IMR-90 (cell line): Measurements from ENCODE around the gene ARPC5L.

ENCODE experiments used
- POLR2A ChIP-seq: IDR thresholded peaks from 2 replicates; pipeline ENCODE4 v1.6.1; 2012; ENCODE audit warnings: mild to moderate bottlenecking, low read depth, low read length
- RAD21 ChIP-seq: IDR thresholded peaks from 2 replicates; pipeline ENCODE4 v1.6.1; 2012; ENCODE audit warnings: low read length, improper control_type of control experiment

DNA sequence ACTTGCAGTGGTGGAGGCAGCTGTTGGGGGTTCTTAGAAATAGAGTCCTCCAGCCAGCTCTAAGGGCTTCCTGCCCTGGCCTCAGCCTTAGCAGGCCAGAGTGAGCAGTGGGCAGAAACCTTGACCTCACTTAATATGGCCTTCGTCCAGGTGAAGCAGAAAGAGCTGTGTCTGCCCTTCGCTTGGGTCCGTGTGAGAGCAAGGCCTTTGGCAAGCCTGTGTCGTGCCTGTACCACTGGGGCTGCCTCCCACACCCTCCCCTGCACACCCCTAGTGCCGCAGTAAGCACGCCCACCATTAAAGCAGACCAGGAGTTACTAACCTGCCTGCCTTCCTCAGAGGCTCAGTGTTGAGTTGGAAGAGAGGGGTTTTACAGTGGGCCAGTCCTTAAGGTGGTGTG is 13.6 kb downstream of the ARPC5L start:
- TF ChIP-seq RAD21, result no peak
- no peak for TF ChIP-seq POLR2A
